HepG2 (cell line): ENCODE results near the gene ULK4. TPM values are rescaled to one million over a fixed set of nuclear protein-coding genes. Genes with fewer than 3 reads are reported as not detected.
A peak's percentile ranks its signal among the peaks of the same experiment; 100 is the strongest.

Experiments used
- GATAD1 ChIP-seq: IDR thresholded peaks from 2 replicates; pipeline ENCODE4 v1.6.1; 2016; ENCODE audit warnings: missing genetic modification reagents, missing compliant biosample characterization
- KDM5B ChIP-seq: sonication (generic); formaldehyde crosslinking; IDR thresholded peaks from 2 replicates; pipeline ENCODE4 v1.4.0; 2020; ENCODE audit warnings: missing genetic modification reagents, mild to moderate bottlenecking, borderline replicate concordance
- MED8 ChIP-seq: sonication (generic); formaldehyde crosslinking; IDR thresholded peaks from 2 replicates; pipeline ENCODE4 v1.8.1; 2023; ENCODE audit warnings: mild to moderate bottlenecking, missing genetic modification reagents; ENCODE audit not compliant: insufficient replicate concordance
- MYC ChIP-seq: sonication (generic); formaldehyde crosslinking; IDR thresholded peaks from 2 replicates; pipeline ENCODE4 v1.9.0; 2021; ENCODE audit warnings: missing genetic modification reagents, borderline replicate concordance
- NFYB ChIP-seq: sonication (generic); formaldehyde crosslinking; IDR thresholded peaks from 2 replicates; pipeline ENCODE4 v1.4.0; 2020; ENCODE audit warnings: missing genetic modification reagents
- NR1H2 ChIP-seq: sonication (generic); formaldehyde crosslinking; IDR thresholded peaks from 2 replicates; pipeline ENCODE4 v1.8.1; 2022; ENCODE audit warnings: low read depth, missing genetic modification reagents, borderline replicate concordance
- SAFB2 ChIP-seq: sonication (generic); formaldehyde crosslinking; IDR thresholded peaks from 2 replicates; pipeline ENCODE4 v1.5.1; 2020; ENCODE audit warnings: missing genetic modification reagents, low read depth, mild to moderate bottlenecking, borderline replicate concordance
- SRSF1 ChIP-seq: fragments of 200-400 bp; formaldehyde crosslinking; optimal IDR thresholded peaks from 2 replicates; pipeline ENCODE3; 2017; ENCODE audit warnings: mild to moderate bottlenecking, low read depth, low read length, moderate library complexity
- polyA plus RNA-seq, 8 experiments: library from polyadenylated mRNA; depleted of rRNA in 3 of 8; stranded (reverse) in 7 of 8; unstranded in 1 of 8; fragments of >200 nt; fragmentation: Illumina TruSeq in 4 of 8; extraction: Trizol in 4 of 8; gene quantifications; 2 replicates each; pipeline versions ENCODE4 v1.2.1 to v1.2.3, GENCODE V29; 2011 to 2016; ENCODE audit warnings: low read depth in 4 of 8, missing spikeins in 1 of 8, mixed read lengths in 1 of 8; ENCODE audit not compliant: insufficient read depth in 1 of 8
- total RNA-seq, 5 experiments: library from RNA; depleted of rRNA; stranded (reverse); fragments of >200 nt; fragmentation: Illumina TruSeq; extraction: Trizol; gene quantifications; 2 replicates each; pipeline ENCODE4 v1.2.3, GENCODE V29; 2016; ENCODE audit warnings: low read depth in 1 of 5
- TF ChIP-seq, protein P1 (sequence below): sonication (generic); formaldehyde crosslinking; IDR thresholded peaks from 2 replicates; pipeline ENCODE4 v1.4.0; 2020; ENCODE audit warnings: missing genetic modification reagents
- TF ChIP-seq, protein P2 (sequence below): sonication (generic); formaldehyde crosslinking; IDR thresholded peaks from 2 replicates; pipeline ENCODE4 v1.8.0; 2022; ENCODE audit warnings: missing genetic modification reagents, low read depth, mild to moderate bottlenecking, borderline replicate concordance
- TF ChIP-seq, protein P3 (sequence below): sonication (generic); formaldehyde crosslinking; IDR thresholded peaks from 2 replicates; pipeline ENCODE4 v1.4.0; 2020; ENCODE audit warnings: missing genetic modification reagents, borderline replicate concordance
- TF ChIP-seq, protein P4 (sequence below): sonication (generic); formaldehyde crosslinking; IDR thresholded peaks from 2 replicates; pipeline ENCODE4 v1.4.0; 2020; ENCODE audit warnings: mild to moderate bottlenecking, missing genetic modification reagents
- TF ChIP-seq, protein P5 (sequence below): sonication (generic); formaldehyde crosslinking; conservative IDR thresholded peaks from 2 replicates; pipeline ENCODE4 v1.4.0; 2020; ENCODE audit warnings: missing genetic modification reagents
- TF ChIP-seq, protein P6 (sequence below): sonication (generic); formaldehyde crosslinking; IDR thresholded peaks from 2 replicates; pipeline ENCODE4 v1.4.0; 2020; ENCODE audit warnings: missing genetic modification reagents

The ULK4 gene
- total and polyA plus RNA-seq, 2 of the 13 experiments (the other 11 are each of a cell fraction or from before 2014, with no cell fraction given) = 6.7 to 11.8 TPM

DNA sequence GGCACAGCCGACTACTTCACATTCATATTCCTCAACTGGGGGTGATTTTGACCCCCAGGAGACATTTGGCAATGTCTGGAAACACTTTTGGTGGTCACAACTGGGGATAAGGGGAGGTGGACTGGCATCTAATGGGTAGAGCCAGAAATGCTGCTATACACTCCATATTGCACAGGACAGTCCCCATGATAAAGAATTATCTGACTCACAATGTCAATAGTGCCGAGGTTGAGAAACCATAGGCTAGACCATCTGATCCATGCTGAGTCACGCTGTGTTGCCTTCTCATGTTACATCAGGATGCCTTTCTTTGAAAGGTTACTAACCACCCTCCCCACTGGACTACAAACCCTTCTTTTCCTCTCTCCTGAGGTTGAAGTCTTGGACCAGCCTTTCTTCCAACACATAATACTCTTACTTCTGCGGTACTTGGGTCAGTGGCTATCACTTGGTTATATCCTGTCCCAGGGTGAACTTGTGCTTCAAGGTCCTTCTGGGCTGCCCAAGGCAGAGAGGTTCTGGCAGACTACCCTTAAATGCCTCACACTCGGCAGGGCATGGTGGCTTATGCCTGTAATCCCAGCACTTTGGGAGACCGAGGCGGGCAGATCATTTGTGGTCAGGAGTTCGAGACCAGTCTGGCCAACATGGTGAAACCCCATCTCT lies 693.8 kb downstream of the ULK4 start (continued):
- TF ChIP-seq, protein P1, sequence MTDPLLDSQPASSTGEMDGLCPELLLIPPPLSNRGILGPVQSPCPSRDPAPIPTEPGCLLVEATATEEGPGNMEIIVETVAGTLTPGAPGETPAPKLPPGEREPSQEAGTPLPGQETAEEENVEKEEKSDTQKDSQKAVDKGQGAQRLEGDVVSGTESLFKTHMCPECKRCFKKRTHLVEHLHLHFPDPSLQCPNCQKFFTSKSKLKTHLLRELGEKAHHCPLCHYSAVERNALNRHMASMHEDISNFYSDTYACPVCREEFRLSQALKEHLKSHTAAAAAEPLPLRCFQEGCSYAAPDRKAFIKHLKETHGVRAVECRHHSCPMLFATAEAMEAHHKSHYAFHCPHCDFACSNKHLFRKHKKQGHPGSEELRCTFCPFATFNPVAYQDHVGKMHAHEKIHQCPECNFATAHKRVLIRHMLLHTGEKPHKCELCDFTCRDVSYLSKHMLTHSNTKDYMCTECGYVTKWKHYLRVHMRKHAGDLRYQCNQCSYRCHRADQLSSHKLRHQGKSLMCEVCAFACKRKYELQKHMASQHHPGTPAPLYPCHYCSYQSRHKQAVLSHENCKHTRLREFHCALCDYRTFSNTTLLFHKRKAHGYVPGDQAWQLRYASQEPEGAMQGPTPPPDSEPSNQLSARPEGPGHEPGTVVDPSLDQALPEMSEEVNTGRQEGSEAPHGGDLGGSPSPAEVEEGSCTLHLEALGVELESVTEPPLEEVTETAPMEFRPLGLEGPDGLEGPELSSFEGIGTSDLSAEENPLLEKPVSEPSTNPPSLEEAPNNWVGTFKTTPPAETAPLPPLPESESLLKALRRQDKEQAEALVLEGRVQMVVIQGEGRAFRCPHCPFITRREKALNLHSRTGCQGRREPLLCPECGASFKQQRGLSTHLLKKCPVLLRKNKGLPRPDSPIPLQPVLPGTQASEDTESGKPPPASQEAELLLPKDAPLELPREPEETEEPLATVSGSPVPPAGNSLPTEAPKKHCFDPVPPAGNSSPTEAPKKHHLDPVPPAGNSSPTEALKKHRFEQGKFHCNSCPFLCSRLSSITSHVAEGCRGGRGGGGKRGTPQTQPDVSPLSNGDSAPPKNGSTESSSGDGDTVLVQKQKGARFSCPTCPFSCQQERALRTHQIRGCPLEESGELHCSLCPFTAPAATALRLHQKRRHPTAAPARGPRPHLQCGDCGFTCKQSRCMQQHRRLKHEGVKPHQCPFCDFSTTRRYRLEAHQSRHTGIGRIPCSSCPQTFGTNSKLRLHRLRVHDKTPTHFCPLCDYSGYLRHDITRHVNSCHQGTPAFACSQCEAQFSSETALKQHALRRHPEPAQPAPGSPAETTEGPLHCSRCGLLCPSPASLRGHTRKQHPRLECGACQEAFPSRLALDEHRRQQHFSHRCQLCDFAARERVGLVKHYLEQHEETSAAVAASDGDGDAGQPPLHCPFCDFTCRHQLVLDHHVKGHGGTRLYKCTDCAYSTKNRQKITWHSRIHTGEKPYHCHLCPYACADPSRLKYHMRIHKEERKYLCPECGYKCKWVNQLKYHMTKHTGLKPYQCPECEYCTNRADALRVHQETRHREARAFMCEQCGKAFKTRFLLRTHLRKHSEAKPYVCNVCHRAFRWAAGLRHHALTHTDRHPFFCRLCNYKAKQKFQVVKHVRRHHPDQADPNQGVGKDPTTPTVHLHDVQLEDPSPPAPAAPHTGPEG (CRISPR knock-in tag) = no peak
- TF ChIP-seq KDM5B (CRISPR knock-in tag) (0 out of 2 replicates have a peak, but pooled peaks have one; percentile 28), MED8 (CRISPR knock-in tag) (peak; percentile 46), GATAD1 (CRISPR knock-in tag) (peak; percentile 72; the same call in 1 of the 2 replicates), SAFB2 (CRISPR knock-in tag) (no peak), MYC (CRISPR knock-in tag) (no peak), NR1H2 (CRISPR knock-in tag) (no peak), SRSF1 (no peak), NFYB (CRISPR knock-in tag) (no peak)
- TF ChIP-seq, protein P2, sequence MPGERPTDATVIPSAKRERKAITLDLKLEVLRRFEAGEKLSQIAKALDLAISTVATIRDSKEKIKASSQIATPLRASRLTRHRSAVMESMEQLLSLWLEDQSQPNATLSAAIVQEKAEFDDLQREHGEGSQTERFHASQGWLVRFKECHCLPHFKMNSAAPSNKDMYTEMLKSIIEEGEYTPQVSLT (CRISPR knock-in tag) = no peak
- TF ChIP-seq, protein P3, sequence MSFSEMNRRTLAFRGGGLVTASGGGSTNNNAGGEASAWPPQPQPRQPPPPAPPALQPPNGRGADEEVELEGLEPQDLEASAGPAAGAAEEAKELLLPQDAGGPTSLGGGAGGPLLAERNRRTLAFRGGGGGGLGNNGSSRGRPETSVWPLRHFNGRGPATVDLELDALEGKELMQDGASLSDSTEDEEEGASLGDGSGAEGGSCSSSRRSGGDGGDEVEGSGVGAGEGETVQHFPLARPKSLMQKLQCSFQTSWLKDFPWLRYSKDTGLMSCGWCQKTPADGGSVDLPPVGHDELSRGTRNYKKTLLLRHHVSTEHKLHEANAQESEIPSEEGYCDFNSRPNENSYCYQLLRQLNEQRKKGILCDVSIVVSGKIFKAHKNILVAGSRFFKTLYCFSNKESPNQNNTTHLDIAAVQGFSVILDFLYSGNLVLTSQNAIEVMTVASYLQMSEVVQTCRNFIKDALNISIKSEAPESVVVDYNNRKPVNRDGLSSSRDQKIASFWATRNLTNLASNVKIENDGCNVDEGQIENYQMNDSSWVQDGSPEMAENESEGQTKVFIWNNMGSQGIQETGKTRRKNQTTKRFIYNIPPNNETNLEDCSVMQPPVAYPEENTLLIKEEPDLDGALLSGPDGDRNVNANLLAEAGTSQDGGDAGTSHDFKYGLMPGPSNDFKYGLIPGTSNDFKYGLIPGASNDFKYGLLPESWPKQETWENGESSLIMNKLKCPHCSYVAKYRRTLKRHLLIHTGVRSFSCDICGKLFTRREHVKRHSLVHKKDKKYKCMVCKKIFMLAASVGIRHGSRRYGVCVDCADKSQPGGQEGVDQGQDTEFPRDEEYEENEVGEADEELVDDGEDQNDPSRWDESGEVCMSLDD = no peak
- TF ChIP-seq, protein P4, sequence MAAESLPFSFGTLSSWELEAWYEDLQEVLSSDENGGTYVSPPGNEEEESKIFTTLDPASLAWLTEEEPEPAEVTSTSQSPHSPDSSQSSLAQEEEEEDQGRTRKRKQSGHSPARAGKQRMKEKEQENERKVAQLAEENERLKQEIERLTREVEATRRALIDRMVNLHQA (CRISPR knock-in tag) = no peak
- TF ChIP-seq, protein P5, sequence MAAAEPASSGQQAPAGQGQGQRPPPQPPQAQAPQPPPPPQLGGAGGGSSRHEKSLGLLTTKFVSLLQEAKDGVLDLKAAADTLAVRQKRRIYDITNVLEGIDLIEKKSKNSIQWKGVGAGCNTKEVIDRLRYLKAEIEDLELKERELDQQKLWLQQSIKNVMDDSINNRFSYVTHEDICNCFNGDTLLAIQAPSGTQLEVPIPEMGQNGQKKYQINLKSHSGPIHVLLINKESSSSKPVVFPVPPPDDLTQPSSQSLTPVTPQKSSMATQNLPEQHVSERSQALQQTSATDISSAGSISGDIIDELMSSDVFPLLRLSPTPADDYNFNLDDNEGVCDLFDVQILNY (CRISPR knock-in tag) = no peak
- TF ChIP-seq, protein P6, sequence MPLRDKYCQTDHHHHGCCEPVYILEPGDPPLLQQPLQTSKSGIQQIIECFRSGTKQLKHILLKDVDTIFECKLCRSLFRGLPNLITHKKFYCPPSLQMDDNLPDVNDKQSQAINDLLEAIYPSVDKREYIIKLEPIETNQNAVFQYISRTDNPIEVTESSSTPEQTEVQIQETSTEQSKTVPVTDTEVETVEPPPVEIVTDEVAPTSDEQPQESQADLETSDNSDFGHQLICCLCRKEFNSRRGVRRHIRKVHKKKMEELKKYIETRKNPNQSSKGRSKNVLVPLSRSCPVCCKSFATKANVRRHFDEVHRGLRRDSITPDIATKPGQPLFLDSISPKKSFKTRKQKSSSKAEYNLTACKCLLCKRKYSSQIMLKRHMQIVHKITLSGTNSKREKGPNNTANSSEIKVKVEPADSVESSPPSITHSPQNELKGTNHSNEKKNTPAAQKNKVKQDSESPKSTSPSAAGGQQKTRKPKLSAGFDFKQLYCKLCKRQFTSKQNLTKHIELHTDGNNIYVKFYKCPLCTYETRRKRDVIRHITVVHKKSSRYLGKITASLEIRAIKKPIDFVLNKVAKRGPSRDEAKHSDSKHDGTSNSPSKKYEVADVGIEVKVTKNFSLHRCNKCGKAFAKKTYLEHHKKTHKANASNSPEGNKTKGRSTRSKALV (CRISPR knock-in tag) = no peak
